Measurements from ENCODE around the gene HEPHL1.
"Not testable (repeated sequence)": the region's sequence is repeated elsewhere in the genome, so short reads cannot be mapped to it uniquely, and the experiment has no call there.

HEPHL1 gene, protein sequence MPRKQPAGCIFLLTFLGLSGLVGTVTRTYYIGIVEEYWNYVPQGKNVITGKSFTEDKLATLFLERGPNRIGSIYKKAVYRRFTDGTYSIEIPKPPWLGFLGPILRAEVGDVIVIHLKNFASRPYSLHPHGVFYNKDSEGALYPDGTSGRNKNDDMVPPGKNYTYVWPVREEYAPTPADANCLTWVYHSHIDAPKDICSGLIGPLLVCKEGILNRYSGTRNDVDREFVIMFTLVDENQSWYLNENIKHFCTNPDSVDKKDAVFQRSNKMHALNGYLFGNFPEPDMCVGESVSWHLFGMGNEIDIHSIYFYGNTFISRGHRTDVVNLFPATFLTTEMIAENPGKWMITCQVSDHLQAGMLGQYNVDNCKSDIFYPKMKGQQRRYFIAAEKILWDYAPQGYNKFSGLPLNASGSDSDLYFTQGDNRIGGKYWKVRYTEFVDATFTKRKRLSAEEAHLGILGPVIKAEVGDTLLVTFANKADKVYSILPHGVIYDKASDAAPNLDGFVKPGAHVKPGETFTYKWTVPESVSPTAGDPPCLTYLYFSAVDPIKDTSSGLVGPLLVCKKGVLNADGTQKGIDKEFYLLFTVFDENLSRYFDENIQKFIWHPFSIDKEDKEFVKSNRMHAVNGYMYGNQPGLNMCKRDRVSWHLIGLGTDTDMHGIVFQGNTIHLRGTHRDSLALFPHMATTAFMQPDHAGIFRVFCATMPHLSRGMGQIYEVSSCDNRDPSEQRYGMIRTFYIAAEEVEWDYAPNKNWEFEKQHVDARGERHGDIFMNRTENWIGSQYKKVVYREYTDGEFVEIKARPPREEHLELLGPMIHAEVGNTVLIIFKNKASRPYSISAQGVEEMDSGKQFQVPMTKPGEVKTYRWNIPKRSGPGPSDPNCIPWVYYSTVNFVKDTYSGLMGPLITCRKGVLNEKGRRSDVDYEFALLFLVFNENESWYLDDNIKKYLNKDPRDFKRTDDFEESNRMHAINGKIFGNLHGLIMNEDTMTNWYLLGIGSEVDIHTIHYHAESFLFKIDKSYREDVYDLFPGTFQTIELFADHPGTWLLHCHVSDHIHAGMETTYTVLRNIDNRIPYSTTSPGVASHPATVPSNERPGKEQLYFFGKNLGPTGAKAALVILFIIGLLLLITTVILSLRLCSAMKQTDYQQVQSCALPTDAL

GRCh38 chr11:94020777-94021481 is at the start of gene HEPHL1:
HEPHL1 (plus strand) TSS chr11:94021354; CDS start chr11:94021369, 15 bp downstream.
- no peak for DNase-seq

DNA sequence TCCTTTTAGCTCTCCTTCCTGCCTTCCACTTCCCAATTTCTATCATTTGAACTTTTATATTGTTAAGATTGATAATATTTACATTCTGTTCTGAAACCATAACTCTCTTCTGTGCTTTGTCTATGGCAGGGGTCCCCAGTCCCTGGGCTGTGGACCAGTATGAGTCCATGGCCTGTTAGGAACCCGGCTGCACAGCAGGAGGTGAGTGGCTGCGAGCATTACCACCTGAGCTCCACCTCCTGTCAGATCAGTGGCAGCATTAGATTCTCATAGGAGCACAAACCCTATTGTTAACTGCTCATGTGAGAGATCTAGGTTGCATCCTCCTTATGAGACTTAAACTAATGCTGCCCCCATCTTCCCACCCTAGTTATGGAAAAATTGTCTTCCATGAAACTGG is 48.4 kb upstream of the HEPHL1 start:
- peak; percentile 22 for DNase-seq

DNA sequence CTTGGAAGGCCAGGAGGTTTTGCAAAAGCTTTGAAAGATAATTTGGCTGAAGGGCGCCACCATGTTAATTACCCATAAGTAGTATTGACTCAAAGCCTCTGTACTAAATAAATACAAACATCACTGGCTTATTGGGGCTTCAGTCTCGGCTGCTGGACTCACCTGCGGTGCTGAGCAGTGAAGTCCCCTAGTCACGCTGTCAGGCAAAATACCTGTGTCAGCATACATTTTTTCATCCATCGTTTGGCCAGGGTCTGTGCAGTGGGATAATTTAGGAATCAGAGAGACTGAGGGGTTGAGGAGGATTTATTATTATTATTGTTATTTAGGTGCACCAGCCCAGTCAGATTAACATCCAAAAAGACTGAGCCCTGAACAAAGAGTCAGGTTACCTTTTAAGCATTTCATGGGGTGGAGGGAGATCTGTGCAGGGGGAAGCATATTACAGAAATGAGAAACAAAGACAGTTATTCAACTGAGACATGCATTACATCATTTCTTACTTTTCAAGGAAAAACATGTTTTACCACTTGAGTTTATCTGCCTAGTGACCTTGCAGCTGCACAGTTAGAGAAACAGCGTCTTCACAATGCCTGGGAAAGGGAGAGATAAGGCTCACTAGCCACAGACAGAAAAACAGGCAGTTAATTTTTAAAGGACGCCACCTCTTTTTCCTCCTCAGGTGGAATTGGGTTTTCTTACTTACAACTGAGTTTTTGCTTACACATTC is 47.7 kb upstream of the HEPHL1 start:
- DNase-seq = peak; percentile 94

DNA sequence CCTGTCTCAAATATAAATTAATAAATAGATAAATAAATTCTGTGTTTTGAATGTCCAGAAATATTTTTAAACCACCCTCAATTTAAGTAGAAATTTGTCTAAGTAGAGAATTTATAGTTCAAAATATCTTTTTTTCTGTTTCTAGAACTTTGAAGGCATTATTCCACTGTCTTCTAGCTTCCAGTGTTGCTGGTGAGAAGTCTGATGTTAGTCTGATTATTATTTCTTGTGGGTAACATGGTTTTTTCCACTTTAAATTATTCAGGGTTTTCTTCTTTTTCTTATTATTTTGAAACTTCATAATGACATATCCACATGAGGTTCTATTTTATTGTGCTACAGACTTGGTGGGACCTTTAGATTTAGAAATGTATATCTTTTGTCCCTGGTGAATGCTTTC is 46.4 kb upstream of the HEPHL1 start:
- peak; percentile 51 for DNase-seq

DNA sequence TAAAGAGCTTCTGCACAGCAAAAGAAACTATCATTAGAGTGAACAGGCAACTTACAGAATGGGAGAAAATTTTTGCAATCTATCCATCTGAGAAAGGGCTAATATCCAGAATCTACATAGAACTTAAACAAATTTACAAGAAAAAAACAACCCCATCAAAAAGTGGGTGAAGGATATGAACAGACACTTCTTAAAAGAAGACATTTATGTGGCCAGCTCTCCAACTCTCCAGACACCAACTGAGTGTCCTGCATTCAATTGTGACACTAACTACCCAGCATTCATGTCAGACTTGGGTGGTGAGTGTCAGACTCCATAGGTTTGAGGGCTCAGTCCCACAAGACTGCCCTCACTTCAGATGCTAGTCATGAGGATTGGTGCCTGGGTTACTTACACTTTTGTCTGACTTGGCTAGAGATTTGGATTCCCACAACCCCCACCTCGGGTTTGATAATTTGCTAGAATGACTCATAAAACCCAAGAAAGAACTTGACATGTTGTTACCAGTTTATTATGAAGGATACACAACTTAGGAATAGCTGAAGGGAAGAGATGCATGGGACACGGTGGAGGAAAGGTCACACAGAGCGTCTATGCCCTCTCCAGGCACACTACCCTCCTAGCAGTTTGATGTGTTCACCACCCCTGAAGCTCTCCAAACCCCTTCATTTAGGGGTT is 44.4 kb upstream of the HEPHL1 start:
- not testable (repeated sequence) for DNase-seq

DNA sequence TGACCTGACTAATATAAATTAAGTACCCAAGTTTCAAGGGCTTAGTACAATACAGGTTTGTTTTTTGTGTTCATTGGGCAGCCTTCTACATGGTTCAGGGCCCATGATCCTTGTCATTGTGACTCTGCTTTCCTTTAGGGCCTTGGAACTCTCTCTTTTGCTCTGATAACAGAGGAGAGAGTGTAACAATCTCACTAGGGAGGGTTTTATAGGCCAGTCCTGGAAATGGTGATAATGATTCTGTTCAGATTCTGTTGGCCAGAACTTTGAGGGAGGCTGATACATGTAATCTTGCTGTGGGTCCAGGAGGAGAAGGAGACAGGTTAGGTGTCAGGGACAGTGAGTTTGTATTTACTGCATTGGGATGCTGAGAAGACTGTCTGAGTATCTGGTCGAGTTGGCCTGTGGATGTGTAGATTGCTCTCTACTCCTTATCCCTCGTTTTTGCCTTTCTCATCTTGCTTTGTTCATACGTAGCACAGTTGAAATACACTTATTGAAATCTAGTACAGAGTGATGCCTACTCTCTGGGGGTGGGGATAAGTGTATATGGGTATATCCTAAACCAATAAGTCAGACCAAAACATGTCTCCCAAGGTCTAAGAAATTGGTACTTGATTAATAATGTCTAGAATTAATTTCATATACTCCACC is 37.5 kb upstream of the HEPHL1 start:
- DNase-seq = peak; percentile 46

DNA sequence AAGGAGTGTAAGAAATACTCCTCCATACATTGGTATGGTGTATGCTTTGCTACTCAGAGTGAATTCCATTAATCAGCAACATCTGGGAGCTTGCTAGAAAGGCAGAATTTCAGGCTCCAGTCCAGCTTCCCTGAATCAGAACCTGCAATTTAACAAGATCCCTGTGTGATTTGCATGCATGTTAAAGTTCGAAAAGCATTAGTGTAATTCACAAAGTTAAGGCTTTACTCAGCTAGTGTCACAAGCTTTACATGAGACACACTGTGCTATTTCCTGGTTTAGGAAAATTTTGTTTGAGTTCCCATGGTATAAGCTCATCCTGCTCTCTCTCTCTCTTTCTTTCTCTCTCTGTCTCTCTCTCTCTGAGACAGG is 37.0 kb upstream of the HEPHL1 start:
- DNase-seq = no peak

DNA sequence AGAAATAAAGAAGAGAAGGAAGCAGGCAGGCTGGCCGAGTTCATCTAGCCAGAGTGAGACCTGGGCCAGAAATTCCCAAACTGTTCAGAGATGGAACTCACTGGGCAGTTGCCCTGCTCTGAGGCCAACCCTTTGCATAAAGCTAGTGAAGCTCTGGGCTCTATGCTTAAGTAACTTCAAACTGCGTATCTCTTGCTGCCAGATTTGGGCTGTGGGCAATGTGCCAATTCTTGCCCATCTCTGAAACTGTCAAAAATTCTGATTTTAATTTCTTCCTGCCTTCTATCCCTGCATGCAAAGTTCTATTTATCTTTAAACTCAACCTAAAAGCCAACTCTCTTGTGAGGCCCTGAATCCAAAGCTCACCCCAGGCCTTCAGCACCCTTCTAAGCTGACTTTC is 36.2 kb upstream of the HEPHL1 start:
- peak; percentile 40 for DNase-seq

DNA sequence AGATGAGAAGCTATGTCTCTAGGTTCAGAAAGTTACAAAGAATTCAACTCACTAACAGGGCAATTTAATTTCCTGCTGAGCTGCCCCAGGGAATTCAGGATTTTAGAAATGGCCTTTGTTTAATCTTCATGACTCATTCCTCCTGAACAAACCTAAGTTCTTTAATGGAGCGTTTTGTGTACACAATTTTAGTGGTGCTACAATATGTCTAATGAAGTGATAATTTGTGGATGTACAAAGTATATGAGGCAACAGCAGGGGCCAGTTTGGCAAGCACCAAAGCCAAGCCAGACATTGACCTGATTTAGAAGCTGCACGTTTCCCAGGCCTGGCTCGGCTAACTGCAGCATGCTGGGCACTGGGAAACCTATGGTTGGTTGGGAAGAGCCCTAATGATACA is 34.4 kb upstream of the HEPHL1 start:
- no peak for DNase-seq

DNA sequence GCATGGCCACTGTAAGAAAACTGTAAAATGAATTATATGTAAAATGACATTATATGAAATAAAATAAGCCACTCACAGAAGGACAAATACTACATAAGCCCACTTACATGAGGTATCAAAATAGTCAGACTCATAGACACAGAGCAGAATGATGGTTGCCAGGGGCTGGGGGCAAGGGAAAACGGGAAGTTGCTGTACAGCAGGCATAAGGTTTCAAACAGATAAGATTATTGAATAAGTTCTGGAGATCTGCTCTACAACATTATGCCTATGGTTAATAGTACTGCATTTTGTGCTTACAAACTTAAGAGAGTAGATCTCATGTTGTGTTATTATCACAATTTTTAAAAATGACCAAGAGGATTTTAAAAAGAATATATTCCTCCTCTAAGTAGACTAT is 32.7 kb upstream of the HEPHL1 start:
- peak; percentile 58 for DNase-seq

DNA sequence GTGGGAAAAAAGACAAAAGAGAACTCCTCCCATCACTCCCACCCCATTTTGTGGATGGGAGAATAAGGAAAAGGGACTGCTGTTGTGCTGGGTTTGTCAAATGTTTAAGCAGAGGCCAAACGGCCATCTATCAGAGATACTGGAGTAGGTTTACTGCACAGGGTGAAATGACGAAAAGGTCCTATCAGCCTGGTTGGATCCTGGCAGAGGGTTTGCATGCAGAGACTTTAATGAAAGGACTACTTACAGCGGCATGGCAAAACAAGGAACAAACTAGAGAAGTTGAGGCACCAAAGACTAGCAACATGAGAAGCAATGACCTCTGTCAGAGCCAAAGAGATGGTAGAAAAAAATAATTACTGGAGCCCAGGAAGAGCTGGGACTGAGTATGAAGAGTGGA is 32.2 kb upstream of the HEPHL1 start:
- no peak for DNase-seq

DNA sequence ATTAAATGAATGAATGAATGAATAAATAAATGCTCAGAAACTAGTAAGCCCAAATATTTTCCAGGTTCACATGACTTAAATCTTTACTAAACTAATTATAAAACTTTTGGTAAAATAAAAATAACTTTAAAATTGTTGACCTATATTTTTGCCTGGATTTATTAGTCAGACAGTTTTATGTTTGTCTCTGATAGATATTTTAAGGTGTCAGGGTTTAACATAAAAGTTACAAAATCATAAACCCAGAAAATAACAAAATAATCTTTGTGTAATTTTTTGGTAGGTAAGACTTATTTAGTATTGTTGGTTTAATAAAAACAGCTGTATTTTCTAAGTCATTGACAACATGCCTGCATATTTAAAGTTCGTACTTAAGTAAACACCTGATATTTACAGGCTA is 27.4 kb upstream of the HEPHL1 start:
- DNase-seq = no peak

DNA sequence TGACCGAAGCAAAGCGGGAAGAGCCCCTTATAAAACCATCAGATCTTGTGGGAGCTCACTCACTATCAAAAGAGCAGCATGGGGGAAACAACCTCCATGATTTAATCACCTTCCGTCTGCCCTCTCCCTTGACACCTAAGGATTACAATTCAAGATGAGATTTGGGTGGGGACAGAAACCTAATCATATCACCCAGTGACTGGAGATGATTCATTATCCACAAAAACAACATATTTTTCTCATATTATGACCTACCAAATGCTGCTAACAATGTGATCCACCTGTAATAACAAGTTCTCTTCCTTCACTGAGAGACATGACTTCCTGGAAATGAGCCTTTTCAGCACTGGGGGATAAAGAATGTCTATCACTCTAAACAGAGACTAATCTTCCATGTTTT is 23.4 kb upstream of the HEPHL1 start:
- DNase-seq = no peak

DNA sequence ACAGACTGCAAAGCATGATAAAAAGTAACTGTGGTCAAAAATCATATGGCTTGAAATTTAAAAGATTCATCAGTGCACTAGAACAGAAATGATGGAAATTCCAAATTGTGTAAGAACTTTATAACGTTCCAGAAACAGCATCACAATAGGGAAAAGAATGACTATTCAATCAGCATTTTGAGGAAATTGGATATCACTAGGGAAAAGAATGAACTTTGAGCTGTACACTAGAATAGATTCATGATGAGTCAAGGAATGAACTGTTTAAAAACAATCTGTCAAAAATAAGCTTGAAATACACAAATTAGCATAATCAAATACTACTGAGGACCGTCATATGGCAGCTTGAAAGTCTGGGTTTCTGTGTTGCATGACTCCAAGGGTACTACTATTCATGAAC is 20.5 kb upstream of the HEPHL1 start:
- DNase-seq = no peak

- no peak for DNase-seq
Observed at GRCh38 chr11:94002226-94002625, 18.9 kb upstream of the HEPHL1 start.

GRCh38 chr11:94007426-94007825 is 13.7 kb upstream of the HEPHL1 start:
- DNase-seq = no peak

DNA sequence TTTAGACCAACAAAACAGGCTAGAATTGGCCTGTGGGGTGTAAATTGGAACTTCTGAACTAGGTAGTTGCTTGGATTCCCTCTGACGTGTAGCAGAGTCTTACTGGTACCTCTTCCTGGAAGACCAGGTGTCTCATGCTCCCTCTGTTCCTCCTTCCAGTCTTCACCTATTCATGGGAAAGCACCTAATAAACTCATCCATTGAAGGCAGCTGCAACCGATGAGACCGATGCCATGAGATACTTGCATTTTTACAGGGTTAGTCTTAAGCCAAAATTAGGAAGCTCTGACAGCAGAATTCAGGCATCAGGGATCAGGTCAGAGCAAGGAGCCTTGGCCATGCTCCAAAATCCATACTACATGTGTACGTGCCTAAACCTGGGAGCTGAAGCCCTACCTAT is 13.2 kb upstream of the HEPHL1 start:
- DNase-seq = no peak

DNA sequence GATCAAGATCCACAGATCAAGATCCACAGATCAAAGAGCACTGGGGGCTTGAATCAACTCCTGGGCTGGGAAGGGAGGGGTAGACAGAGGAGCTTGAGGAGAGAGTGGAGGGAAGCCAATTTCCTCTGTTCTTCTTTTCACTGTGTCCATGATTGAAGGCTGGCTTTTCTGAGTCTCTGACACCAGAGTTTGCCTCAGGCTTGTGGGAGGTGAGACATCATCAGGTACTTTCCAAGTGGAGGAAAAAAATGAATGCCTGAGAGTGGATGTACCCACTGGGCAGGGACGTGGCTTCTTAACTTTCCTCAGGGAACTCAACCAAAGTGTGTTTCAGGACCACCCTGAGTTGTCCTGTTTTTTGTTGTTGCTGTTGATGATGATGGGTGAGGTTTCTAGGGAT is 11.0 kb upstream of the HEPHL1 start:
- DNase-seq = no peak

DNA sequence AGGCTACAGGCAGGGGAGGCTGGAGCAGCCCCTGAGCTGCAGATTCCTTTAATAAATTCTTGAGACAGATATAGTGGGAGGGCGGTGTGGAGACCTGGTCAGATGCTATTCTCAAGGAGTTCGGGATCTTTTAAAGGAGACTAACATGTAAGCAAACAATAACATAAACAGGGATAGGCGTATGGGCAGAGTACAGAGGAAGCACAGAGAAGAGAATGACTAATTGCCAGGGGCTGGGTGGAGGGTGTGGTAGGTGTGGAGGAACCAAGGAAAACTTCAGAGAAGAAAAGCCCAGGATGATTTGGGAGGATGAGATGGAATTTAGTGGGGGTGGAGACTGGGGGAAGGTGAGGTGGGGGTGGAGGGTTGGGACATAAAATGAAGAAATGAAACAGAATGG is 9.7 kb upstream of the HEPHL1 start:
- DNase-seq = no peak

GRCh38 chr11:94017446-94017845 is 3.7 kb upstream of the HEPHL1 start:
- no peak for DNase-seq

- no peak for DNase-seq
Observed at GRCh38 chr11:94018721-94019120, 2.4 kb upstream of the HEPHL1 start.

Data from hematopoietic multipotent progenitor cell treated with erythropoietin and hydrocortisone succinate and interleukin-3 and kit ligand, for 8 days (in vitro differentiated cells).